Activated CD4-positive, alpha-beta T cell treated with anti-CD3 and anti-CD28 coated beads for 36 hours (primary cell): Measurements from ENCODE around the gene TOMM20. TPM values are rescaled to one million over a fixed set of nuclear protein-coding genes. Genes with fewer than 3 reads are reported as not detected.
"Not testable (repeated sequence)": the region's sequence is repeated elsewhere in the genome, so short reads cannot be mapped to it uniquely, and the experiment has no call there.

Experiments
- ATAC-seq: fragments of 200-7000 bp; cut with Tn5 transposase; one replicate; pipeline ENCODE4 v1.10.0; 2021; ENCODE audit warnings: mild to moderate bottlenecking, moderate library complexity
- CTCF ChIA-PET: fragments of 350-600 bp; sonication (Branson Sonifier 250); formaldehyde crosslinking; loops from one replicate; lab custom pipeline; 2021; ENCODE audit warnings: antibody characterized with exemption; lab: Charles Lee
- POLR2A ChIA-PET: fragments of 350-600 bp; sonication (Branson Sonifier 250); formaldehyde crosslinking; loops from one replicate; lab custom pipeline; 2021; ENCODE audit warnings: antibody characterized with exemption, inconsistent platforms; lab: Charles Lee
- DNase-seq: peaks from one replicate; pipeline ENCODE4 v3.0.0-alpha.2; 2020
- H3K27ac Mint-ChIP-seq: one replicate; pipeline ENCODE4 v1.8.0; 2021; ENCODE audit warnings: mixed read lengths
- H3K27me3 Mint-ChIP-seq: one replicate; pipeline ENCODE4 v1.8.0; 2021; ENCODE audit warnings: mixed read lengths
- H3K36me3 Mint-ChIP-seq: one replicate; pipeline ENCODE4 v1.8.0; 2021; ENCODE audit warnings: low read depth, mixed read lengths
- H3K4me1 Mint-ChIP-seq: one replicate; pipeline ENCODE4 v1.8.0; 2021; ENCODE audit warnings: mixed read lengths
- H3K4me3 Mint-ChIP-seq: one replicate; pipeline ENCODE4 v1.8.0; 2021; ENCODE audit warnings: mild to moderate bottlenecking, moderate library complexity, mixed read lengths
- H3K9me3 Mint-ChIP-seq: one replicate; pipeline ENCODE4 v1.8.0; 2021; ENCODE audit warnings: low read depth, mixed read lengths
- intact Hi-C, 2 experiments: fragments of 100-400 bp; cut with DNase I in 1 of 2; cut with micrococcal nuclease in 1 of 2; formaldehyde crosslinking; loops; one replicate each; pipeline versions ENCODE4 v1.14.2 to v1.15.1; 2022 to 2024; cut with DNase I, micrococcal nuclease
- total RNA-seq, 2 experiments: library from RNA; stranded (reverse); gene quantifications; one replicate each; pipeline ENCODE4 v1.2.3, GENCODE V29; 2021

Gene TOMM20
- total RNA-seq, 2 experiments from 2014 or later, result 62.1 to 148 TPM

DNA sequence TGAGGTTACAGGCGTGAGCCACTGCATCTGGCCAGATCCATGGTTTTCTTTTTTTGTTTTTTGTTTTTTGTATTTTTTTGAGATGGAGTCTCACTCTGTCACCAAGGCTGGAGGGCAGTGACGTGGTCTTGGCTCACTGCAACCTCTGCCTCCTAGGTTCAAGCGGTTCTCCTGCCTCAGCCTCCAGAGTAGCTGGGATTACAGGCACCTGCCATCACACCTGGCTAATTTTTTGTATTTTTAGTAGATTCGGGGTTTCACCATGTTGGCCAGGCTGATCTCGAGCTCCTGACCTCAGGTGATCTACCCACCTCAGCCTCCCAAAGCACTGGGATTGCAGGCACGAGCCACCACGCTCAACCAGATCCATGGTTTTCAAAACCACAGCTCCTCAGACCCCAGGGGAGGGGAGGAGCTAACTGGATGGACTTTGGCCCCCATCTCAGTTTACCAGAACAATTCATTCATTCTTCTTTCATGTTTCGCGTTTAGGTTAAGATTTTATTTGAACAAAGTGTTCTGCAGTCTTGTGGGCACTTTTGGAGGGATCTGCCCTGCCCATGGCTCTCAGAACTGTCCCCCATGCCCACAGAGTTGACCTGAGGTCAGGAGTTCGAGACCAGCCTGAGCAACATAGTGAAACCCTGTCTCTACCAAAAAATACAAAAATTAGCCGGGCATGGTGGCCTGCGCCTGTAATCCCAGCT, 43.1 kb downstream of the TOMM20 start:
- not testable (repeated sequence) for H3K27ac Mint-ChIP-seq, ATAC-seq
- peaks cover 23% of the 10 kb centered on the region for H3K4me1 Mint-ChIP-seq

DNA sequence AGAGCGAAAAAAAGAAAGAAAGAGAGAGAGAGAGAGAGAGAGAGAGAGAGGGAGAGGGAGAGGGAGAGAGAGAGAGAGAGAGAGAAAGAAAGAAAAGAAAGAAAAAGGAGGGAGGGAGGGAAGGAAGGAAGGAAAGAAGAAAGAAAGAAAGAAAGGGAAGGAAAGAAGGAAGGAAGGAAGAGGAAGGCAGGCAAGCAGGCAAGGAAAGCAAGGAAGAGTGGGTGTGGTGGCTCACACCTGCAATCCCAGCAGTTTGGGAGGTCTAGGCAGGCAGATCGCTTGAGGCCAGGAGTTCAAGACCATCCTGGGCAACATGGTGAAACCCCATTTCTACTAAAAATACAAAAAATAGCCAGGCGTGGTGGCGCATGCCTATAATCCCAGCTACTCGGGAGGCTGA, 47.8 kb downstream of the TOMM20 start:
- CTCF ChIA-PET, result interaction anchor here (0.6 kb wide), 1 partner anchor 361 kb away, joined by 4 read pairs; no protein-coding TSS in a partner anchor
- H3K4me1 Mint-ChIP-seq, result peaks cover 26% of the 10 kb centered on the region
- intact Hi-C loops, result loop anchor here in 1 of 2 experiments (10.0 kb wide), 1 partner anchor 756 kb away; no protein-coding TSS in a partner anchor
- H3K36me3 Mint-ChIP-seq, H3K4me3 Mint-ChIP-seq, POLR2A ChIA-PET, DNase-seq, ATAC-seq, H3K27me3 Mint-ChIP-seq, H3K9me3 Mint-ChIP-seq: not testable (repeated sequence)
- peak overlapping the region; percentile 38 for H3K27ac Mint-ChIP-seq

More for the DNA sequence above, 43.1 kb downstream of the TOMM20 start:
- not testable (repeated sequence) for H3K9me3 Mint-ChIP-seq, H3K4me3 Mint-ChIP-seq, DNase-seq, H3K36me3 Mint-ChIP-seq, H3K27me3 Mint-ChIP-seq
- ChIA-PET CTCF (interaction anchor here (0.6 to 1.3 kb wide), 2 partner anchors 105 to 503 kb away, joined by 3 read pairs; no protein-coding TSS in a partner anchor), POLR2A (interaction anchor here (0.7 kb wide), 1 partner anchor 141 kb away, joined by 4 read pairs; no protein-coding TSS in a partner anchor)
- intact Hi-C loops, result loop anchor here in 1 of 2 experiments (10.0 kb wide), 1 partner anchor 761 kb away; no protein-coding TSS in a partner anchor

DNA sequence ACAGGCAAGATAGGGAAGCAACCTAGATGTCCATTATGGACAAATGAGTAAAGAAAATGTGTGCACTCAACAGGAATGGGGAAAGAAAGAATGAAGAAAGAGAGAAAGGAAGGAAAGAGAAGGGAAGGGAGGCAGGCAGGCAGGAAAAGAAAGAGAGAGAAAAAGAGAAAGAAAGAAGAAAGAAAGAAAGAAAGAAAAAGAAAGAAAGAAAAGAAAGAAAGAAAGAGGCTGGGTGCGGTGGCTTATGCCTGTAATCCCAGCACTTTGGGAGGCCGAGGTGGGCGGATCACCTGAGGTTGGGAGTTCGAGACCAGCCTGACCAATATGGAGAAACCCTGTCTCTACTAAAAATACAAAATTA, 48.4 kb downstream of the TOMM20 start:
- H3K36me3 Mint-ChIP-seq, H3K27me3 Mint-ChIP-seq, ATAC-seq, DNase-seq, H3K9me3 Mint-ChIP-seq, H3K4me3 Mint-ChIP-seq: not testable (repeated sequence)
- POLR2A ChIA-PET, result interaction anchor here (0.7 kb wide), 1 partner anchor 237 kb away, joined by 4 read pairs; no protein-coding TSS in a partner anchor
- peak overlapping the region; percentile 16 for H3K27ac Mint-ChIP-seq
- intact Hi-C loops, result loop anchor here in 1 of 2 experiments (10.0 kb wide), 1 partner anchor 755 kb away; no protein-coding TSS in a partner anchor
- CTCF ChIA-PET, result interaction anchor here (1.5 kb wide), 1 partner anchor 13 kb away, joined by 4 read pairs; no protein-coding TSS in a partner anchor
- H3K4me1 Mint-ChIP-seq, result peaks cover 31% of the 10 kb centered on the region

DNA sequence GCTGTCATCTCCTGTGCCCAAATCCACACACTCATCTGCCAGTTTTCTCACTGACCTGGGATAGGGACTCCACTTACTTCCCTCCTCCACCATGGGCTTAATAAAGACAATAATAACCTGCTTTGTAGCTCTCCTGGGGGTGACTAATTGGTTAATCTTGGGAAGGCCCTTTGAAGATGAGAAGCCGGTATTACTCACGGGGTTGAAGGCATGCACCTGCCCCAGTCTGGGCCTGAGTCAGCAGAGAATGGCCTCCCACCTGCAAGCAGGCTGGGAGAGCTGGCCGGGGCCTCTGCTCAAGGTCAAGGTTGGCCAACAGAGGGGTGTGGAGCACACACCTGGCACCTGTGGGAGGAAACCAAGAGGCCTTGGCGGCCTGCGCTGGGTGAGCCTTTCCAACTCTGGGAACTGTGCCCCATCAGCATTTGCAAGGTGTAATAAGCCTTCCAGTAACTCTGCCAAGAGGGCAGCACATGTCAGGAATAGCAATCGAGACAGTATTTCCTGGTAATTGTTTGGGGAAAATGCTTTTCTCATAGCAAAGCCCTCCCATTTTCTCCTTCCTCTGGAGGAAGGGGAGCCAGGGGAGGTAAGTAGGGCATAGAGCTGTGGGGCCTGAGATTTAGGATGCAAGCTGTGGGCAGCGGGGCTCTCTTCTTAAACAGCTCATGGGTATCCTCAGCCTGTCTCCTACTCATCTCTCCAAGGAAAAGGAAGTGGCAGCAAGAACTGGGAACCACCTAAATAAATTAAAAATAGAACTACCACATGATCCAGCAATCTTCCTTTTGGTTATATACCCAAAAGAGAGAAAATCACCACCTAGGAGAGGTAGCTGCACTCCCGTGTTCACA, 49.0 kb downstream of the TOMM20 start:
- DNase-seq (peak; percentile 62), ATAC-seq (no peak)
- Mint-ChIP-seq H3K9me3 (no peaks in the 10 kb centered on the region), H3K36me3 (no peaks in the 10 kb centered on the region), H3K27ac (peak overlapping the region; percentile 16), H3K4me3 (no peak overlapping the region), H3K27me3 (no peaks in the 10 kb centered on the region), H3K4me1 (peaks cover 37% of the 10 kb centered on the region)
- ChIA-PET CTCF (interaction anchor here (0.5 to 1.5 kb wide), 3 partner anchors 11 to 376 kb away, joined by 3 to 4 read pairs (median 3); no protein-coding TSS in a partner anchor), POLR2A (interaction anchor here (0.6 to 0.8 kb wide), 3 partner anchors 99 to 237 kb away, joined by 3 to 4 read pairs (median 4); no protein-coding TSS in a partner anchor)
- intact Hi-C loops, result loop anchor here in 1 of 2 experiments (10.0 kb wide), 1 partner anchor 755 kb away; no protein-coding TSS in a partner anchor

DNA sequence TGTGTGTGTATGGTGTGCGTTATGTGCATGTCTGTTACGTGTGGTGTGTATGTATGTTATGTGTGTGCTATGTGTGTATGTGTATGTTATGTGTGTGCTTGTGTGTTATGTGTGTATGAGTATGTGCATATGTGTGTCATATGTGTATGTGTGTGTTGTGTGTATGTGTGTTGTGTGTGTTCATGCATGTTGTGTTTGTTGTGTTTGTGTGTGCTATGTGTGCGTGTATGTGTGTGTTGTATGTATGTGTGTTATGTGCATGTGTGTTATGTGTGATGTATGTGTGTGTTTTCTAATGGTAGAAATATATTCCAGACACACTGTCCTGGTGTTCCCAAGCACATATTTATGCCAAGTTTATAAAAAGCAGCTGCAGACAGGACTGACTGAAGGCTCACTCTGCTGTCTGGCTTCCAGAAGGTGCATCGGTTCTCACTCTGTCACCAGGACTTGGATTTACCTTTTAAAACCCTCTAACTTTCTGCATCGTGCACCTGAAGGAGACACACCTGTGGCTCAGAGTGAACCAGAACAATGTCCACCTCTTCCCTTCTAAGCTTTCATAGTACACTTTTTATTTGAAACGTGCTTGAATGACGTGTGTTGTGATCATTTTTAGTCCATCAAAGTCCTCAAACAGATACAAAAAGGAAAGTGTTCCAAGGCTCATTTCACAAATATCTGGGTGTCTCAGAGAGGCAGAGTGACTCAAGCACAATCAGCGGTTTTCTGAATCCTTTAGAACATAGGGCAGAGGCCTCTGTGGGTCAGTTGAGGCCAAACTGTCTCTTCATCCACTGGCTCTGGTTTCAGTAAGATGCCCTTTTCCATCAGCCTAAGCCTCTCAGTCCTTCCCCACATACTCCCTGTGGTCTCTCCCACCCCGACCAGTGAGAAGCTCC, 49.9 kb downstream of the TOMM20 start:
- no peak for ATAC-seq
- intact Hi-C loops, result loop anchor here in 1 of 2 experiments (1.0 kb wide), 1 partner anchor 235 kb away; no protein-coding TSS in a partner anchor
- ChIA-PET POLR2A (interaction anchor here (0.6 to 2.2 kb wide), 3 partner anchors 67 to 233 kb away, joined by 3 to 6 read pairs (median 4); no protein-coding TSS in a partner anchor), CTCF (interaction anchor here (0.5 to 1.5 kb wide), 5 partner anchors 12 to 583 kb away, joined by 3 to 4 read pairs (median 3); no protein-coding TSS in a partner anchor)
- Mint-ChIP-seq H3K36me3 (no peaks in the 10 kb centered on the region), H3K9me3 (no peaks in the 10 kb centered on the region), H3K27ac (no peak overlapping the region), H3K4me1 (peaks cover 40% of the 10 kb centered on the region), H3K27me3 (no peaks in the 10 kb centered on the region), H3K4me3 (no peak overlapping the region)
- no peak for DNase-seq

DNA sequence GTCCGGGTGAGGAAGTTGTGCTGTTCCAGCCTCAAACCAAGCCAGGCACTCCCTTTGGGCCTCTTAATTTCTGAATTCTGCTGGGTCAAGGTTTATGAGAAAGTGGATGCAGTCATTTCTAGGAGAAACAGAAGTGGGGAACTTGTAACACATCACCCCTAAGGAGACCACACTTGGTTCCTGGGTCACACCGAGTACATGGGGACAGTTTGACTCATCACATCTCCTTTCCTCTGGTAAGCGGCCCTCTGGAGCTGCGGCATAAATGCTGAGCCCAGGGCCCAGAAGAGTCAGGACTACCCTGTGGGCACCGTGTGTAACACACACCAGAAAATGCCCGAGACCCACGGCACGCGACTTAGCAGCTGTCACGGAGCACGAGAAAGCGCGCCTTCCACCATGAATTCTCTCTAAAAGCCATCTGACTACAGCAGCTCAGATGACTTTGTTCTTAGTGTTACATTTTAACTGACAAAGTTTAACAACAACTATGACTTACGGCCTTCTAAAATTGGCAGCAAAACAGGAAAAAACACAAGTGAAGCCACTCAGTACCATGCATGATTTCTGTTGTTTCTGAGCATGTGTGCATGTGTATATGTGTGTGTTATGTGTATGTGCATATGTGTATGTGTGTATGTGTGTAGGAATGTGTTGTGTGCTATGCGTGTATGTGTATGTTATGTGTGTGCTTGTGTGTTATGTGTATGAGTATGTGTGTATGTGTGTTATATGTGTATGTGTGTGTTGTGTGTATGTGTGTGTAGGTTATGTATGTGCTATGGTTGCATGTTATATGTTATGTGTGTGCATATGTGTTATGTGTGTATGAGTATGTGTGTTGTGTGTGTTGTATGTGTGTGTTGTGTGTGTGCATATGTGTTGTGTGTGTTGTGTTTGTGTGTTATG, 50.8 kb downstream of the TOMM20 start:
- intact Hi-C loops, result loop anchor here (1.0 to 2.0 kb wide), 5 partner anchors 97 to 583 kb away; no protein-coding TSS in a partner anchor
- DNase-seq (peak; percentile 76), ATAC-seq (peak; percentile 50)
- Mint-ChIP-seq H3K27me3 (no peaks in the 10 kb centered on the region), H3K27ac (no peak overlapping the region), H3K4me3 (peak overlapping the region; percentile 42), H3K36me3 (no peaks in the 10 kb centered on the region), H3K9me3 (no peaks in the 10 kb centered on the region), H3K4me1 (peaks cover 36% of the 10 kb centered on the region)
- CTCF ChIA-PET, result interaction anchor here (0.7 to 1.2 kb wide), 5 partner anchors 30 to 578 kb away, joined by 3 to 7 read pairs (median 3); no protein-coding TSS in a partner anchor
- POLR2A ChIA-PET, result interaction anchor here (0.6 to 2.2 kb wide), 3 partner anchors 62 to 104 kb away, joined by 3 to 7 read pairs (median 6); no protein-coding TSS in a partner anchor

DNA sequence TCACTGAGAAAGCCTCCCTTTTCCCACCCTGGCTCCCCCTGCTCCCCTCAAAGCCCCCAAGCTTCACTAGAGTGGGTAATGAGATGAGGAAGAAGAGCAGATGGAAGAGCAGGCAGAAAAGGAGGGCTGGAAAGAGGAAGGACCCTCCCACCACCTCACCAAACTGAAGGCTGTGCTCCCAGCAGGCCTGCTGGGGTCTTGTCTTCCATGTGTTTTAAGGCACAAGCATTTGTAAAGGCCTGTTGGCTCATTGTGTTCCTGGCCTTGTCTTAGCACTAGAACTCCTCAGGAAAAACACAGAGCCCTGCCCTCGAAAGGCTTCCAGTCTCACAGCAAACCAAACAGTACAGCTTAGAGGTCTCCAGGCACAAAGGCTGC, 51.5 kb downstream of the TOMM20 start:
- no peaks in the 10 kb centered on the region for H3K27me3 Mint-ChIP-seq
- DNase-seq (no peak), ATAC-seq (no peak)
- ChIA-PET CTCF (interaction anchor here (0.6 to 1.2 kb wide), 5 partner anchors 28 to 577 kb away, joined by 3 to 7 read pairs (median 3); no protein-coding TSS in a partner anchor), POLR2A (interaction anchor here (0.7 to 2.2 kb wide), 3 partner anchors 65 to 466 kb away, joined by 3 to 6 read pairs (median 3); no protein-coding TSS in a partner anchor)
- H3K4me3 Mint-ChIP-seq, result peak overlapping the region; percentile 51
- intact Hi-C loops, result loop anchor here (1.0 to 2.0 kb wide), 4 partner anchors 96 to 582 kb away; no protein-coding TSS in a partner anchor
- H3K36me3 Mint-ChIP-seq, result no peaks in the 10 kb centered on the region
- no peaks in the 10 kb centered on the region for H3K9me3 Mint-ChIP-seq
- H3K4me1 Mint-ChIP-seq, result peaks cover 36% of the 10 kb centered on the region
- peak overlapping the region; percentile 86 for H3K27ac Mint-ChIP-seq

DNA sequence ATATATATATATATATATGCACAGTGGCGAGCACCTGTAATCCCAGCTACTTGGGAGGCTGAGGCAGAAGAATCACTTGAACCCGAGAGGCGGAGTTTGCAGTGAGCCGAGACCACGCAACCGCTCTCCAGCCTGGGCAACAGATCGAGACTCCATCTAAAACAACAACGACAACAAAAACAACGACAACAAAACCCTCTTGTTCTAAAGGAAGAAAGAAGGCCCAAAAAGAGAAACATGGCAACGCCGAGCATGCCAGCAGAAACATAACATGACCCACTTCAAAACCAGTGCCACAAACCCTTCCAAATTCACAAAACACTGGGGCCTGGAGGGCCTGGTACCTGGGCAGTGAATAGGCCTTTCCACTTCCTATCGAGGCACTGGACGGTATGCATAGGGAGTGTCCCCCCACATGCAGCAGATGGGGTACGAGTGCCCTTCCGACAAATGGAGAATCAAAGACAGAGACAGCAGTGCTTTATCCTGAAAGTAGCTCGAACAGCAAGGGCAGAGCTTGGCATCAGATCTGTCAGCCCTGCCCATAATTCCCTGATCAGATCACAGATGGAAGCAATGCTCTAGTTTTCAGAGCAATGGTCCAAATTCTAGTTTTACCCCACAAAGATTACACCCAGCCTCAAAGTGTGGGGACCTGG, 52.0 kb downstream of the TOMM20 start:
- Mint-ChIP-seq H3K9me3 (no peaks in the 10 kb centered on the region), H3K27ac (peak overlapping the region; percentile 86), H3K4me3 (peak overlapping the region; percentile 51), H3K4me1 (peaks cover 36% of the 10 kb centered on the region), H3K36me3 (no peaks in the 10 kb centered on the region), H3K27me3 (no peaks in the 10 kb centered on the region)
- POLR2A ChIA-PET, result interaction anchor here (0.6 to 2.2 kb wide), 3 partner anchors 65 to 877 kb away, joined by 3 to 9 read pairs (median 6); no protein-coding TSS in a partner anchor
- CTCF ChIA-PET, result interaction anchor here (0.6 to 1.2 kb wide), 4 partner anchors 27 to 577 kb away, joined by 3 to 7 read pairs (median 3); no protein-coding TSS in a partner anchor
- no peak for ATAC-seq
- DNase-seq, result peak; percentile 18
- intact Hi-C loops, result loop anchor here (1.0 to 2.0 kb wide), 4 partner anchors 96 to 582 kb away; no protein-coding TSS in a partner anchor
